ENCODE measurements around the gene ST3GAL2. TPM values are rescaled to one million over a fixed set of nuclear protein-coding genes. Genes with fewer than 3 reads are reported as not detected.

ST3GAL2 gene
- total and polyA plus RNA-seq, 2 donors (not counting 1 experiment from before 2014, with no cell fraction given), result 13.5 to 17.8 TPM

DNA sequence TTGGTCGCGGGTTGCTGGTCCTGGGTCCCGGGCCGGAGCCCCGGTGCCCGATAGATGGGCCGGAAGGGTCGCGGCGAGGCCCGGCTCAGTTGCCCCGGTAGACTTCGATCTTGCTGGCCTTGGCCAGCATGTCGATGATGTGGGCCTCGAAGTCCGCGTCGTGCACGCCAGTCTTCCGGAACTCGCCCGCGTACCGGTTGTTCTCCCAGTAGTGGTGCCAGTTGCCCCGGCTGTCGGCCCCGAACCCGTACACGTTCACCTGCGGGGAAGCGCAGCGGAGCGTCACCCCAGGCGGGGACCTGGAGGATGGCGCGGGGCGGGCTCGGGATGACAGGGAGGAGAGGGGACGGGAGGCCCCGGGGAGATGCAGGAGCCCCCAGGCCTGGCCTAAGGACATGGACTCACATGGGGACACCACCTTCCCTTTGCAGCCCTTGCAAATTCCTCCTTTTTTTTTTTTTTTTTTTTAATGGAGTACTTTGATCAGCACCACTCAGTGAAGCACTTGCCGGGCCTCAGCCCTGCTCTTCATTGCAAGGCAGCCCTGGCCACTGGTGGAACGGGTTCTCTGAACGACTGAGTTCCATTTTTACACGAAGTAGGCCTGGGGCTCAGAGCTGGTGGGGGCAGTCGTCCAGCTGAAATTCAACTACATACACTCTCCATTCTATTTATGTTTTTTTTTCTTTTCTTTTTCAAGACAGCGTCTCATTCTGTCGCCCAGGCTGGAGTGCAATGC, 57.1 kb downstream of the ST3GAL2 start:
- no peak for TF ChIP-seq EZH2 (IDR thresholded peaks at IDR 0.05; ENCODE audit: low read length, missing control alignments)
- TF ChIP-seq, protein P1, sequence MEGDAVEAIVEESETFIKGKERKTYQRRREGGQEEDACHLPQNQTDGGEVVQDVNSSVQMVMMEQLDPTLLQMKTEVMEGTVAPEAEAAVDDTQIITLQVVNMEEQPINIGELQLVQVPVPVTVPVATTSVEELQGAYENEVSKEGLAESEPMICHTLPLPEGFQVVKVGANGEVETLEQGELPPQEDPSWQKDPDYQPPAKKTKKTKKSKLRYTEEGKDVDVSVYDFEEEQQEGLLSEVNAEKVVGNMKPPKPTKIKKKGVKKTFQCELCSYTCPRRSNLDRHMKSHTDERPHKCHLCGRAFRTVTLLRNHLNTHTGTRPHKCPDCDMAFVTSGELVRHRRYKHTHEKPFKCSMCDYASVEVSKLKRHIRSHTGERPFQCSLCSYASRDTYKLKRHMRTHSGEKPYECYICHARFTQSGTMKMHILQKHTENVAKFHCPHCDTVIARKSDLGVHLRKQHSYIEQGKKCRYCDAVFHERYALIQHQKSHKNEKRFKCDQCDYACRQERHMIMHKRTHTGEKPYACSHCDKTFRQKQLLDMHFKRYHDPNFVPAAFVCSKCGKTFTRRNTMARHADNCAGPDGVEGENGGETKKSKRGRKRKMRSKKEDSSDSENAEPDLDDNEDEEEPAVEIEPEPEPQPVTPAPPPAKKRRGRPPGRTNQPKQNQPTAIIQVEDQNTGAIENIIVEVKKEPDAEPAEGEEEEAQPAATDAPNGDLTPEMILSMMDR (conservative IDR thresholded peaks at IDR 0.05 in 1 of 2, IDR thresholded peaks at IDR 0.05 in 1 of 2; ENCODE audit: low read depth in 1 of 2, low read length in 2 of 2), result no peak
- DNase-seq (ENCODE audit: low read depth in 2 of 2), result no peak
- Histone ChIP-seq H3K27ac (ENCODE audit: insufficient read depth, low read length) (peak overlapping the region; percentile 47), H3K79me2 (ENCODE audit: control insufficient read depth, insufficient read depth, low read length) (peaks cover 13% of the 10 kb centered on the region), H3K4me1 (ENCODE audit: control insufficient read depth, extremely low read depth, insufficient read depth, low read length) (no peaks in the 10 kb centered on the region), H3K27me3 (ENCODE audit: control insufficient read depth, insufficient read depth, low read length) (no peaks in the 10 kb centered on the region), H4K20me1 (ENCODE audit: control insufficient read depth, extremely low read depth, insufficient read depth, low read length) (no peaks in the 10 kb centered on the region), H3K9ac (ENCODE audit: insufficient read depth, low read length) (peak overlapping the region; percentile 37), H3K4me3 (replicated peaks in 1 of 4; ENCODE audit: control extremely low read depth in 1 of 4, insufficient read depth in 1 of 4, low read depth in 3 of 4, low read length in 4 of 4) (peak overlapping the region; percentile 43 to 96 (median 70)), H3K9me3 (ENCODE audit: control insufficient read depth, insufficient read depth, low read depth, low read length) (no peaks in the 10 kb centered on the region), H3K36me3 (ENCODE audit: control insufficient read depth, insufficient read depth, low read length) (no peaks in the 10 kb centered on the region), H3K4me2 (ENCODE audit: extremely low read depth, insufficient read depth, low read length) (peak overlapping the region; percentile 85), H2AFZ (ENCODE audit: low read length) (peak overlapping the region; percentile 74)

- no peaks in the 10 kb centered on the region for H3K9me3 ChIP-seq (ENCODE audit: control insufficient read depth, insufficient read depth, low read depth, low read length)
- no peaks in the 10 kb centered on the region for H3K27me3 ChIP-seq (ENCODE audit: control insufficient read depth, insufficient read depth, low read length)
- H3K27ac ChIP-seq (ENCODE audit: insufficient read depth, low read length), result peak overlapping the region; percentile 84
- peak overlapping the region; percentile 92 for H3K4me2 ChIP-seq (ENCODE audit: extremely low read depth, insufficient read depth, low read length)
- peak; percentile 96 to 97 for DNase-seq (ENCODE audit: low read depth in 2 of 2)
- H4K20me1 ChIP-seq (ENCODE audit: control insufficient read depth, extremely low read depth, insufficient read depth, low read length), result no peaks in the 10 kb centered on the region
- peaks cover 13% of the 10 kb centered on the region for H3K79me2 ChIP-seq (ENCODE audit: control insufficient read depth, insufficient read depth, low read length)
- peak overlapping the region; percentile 81 for H3K9ac ChIP-seq (ENCODE audit: insufficient read depth, low read length)
- no peak overlapping the region for H2AFZ ChIP-seq (ENCODE audit: low read length)
- H3K4me1 ChIP-seq (ENCODE audit: control insufficient read depth, extremely low read depth, insufficient read depth, low read length), result no peaks in the 10 kb centered on the region
- peak overlapping the region; percentile 77 to 96 (median 92) for H3K4me3 ChIP-seq (replicated peaks in 1 of 4; ENCODE audit: control extremely low read depth in 1 of 4, insufficient read depth in 1 of 4, low read depth in 3 of 4, low read length in 4 of 4)
- H3K36me3 ChIP-seq (ENCODE audit: control insufficient read depth, insufficient read depth, low read length), result no peaks in the 10 kb centered on the region
- TF ChIP-seq EZH2 (IDR thresholded peaks at IDR 0.05; ENCODE audit: low read length, missing control alignments), result no peak
- TF ChIP-seq, protein P1 (conservative IDR thresholded peaks at IDR 0.05 in 1 of 2, IDR thresholded peaks at IDR 0.05 in 1 of 2; ENCODE audit: low read depth in 1 of 2, low read length in 2 of 2), result peak; percentile 25
These were observed 57.8 kb downstream of the ST3GAL2 start for GRCh38 chr16:70380919-70381603.

DNA sequence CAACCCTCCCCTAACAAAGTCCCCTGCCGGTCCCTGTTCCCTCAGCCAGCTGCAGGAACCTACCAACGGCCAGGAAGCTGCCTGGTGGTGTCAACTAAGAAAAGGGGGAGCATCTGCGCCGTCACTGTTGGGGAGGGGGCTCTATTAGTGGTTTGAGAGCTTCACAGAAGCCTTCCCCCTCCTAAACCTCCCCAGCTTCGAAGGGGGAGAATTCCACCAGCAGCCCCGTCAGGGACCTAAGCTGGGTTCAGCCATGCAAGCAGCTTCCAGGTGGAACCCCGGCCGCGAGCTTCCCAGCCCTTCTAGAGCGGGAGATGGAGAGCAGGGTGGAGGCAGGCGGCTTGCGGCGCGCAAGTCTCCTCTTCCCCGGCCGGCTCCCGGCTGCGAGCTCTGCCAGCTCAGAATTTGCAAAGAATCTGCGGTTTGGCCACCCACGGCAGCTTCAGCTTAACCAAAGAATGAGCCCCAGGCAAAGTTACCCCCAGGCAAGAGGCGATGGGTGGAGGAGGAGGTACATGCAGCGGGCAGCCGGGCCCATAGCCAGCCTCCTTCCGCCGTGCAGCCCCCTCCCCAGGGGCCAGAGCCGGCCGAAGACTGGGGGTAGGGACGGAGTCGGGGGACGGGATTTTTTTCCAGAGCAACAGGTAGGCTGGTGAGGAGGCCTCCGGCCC, 58.5 kb downstream of the ST3GAL2 start:
- Histone ChIP-seq H3K4me1 (ENCODE audit: control insufficient read depth, extremely low read depth, insufficient read depth, low read length) (no peaks in the 10 kb centered on the region), H2AFZ (ENCODE audit: low read length) (no peak overlapping the region), H3K79me2 (ENCODE audit: control insufficient read depth, insufficient read depth, low read length) (peaks cover 13% of the 10 kb centered on the region), H3K9ac (ENCODE audit: insufficient read depth, low read length) (peak overlapping the region; percentile 81), H3K27me3 (ENCODE audit: control insufficient read depth, insufficient read depth, low read length) (no peaks in the 10 kb centered on the region), H3K4me2 (ENCODE audit: extremely low read depth, insufficient read depth, low read length) (peak overlapping the region; percentile 92), H3K4me3 (replicated peaks in 1 of 4; ENCODE audit: control extremely low read depth in 1 of 4, insufficient read depth in 1 of 4, low read depth in 3 of 4, low read length in 4 of 4) (peak overlapping the region; percentile 77 to 96 (median 92)), H3K36me3 (ENCODE audit: control insufficient read depth, insufficient read depth, low read length) (no peaks in the 10 kb centered on the region), H3K27ac (ENCODE audit: insufficient read depth, low read length) (peak overlapping the region; percentile 84), H4K20me1 (ENCODE audit: control insufficient read depth, extremely low read depth, insufficient read depth, low read length) (no peaks in the 10 kb centered on the region), H3K9me3 (ENCODE audit: control insufficient read depth, insufficient read depth, low read depth, low read length) (no peaks in the 10 kb centered on the region)
- TF ChIP-seq EZH2 (IDR thresholded peaks at IDR 0.05; ENCODE audit: low read length, missing control alignments), result no peak
- TF ChIP-seq, protein P1 (conservative IDR thresholded peaks at IDR 0.05 in 1 of 2, IDR thresholded peaks at IDR 0.05 in 1 of 2; ENCODE audit: low read depth in 1 of 2, low read length in 2 of 2), result no peak
- peak; percentile 66 to 89 for DNase-seq (ENCODE audit: low read depth in 2 of 2)

Measured in fibroblast of lung (primary cell).